ENCODE results near the gene EPB41L3.

Gene EPB41L3

DNA sequence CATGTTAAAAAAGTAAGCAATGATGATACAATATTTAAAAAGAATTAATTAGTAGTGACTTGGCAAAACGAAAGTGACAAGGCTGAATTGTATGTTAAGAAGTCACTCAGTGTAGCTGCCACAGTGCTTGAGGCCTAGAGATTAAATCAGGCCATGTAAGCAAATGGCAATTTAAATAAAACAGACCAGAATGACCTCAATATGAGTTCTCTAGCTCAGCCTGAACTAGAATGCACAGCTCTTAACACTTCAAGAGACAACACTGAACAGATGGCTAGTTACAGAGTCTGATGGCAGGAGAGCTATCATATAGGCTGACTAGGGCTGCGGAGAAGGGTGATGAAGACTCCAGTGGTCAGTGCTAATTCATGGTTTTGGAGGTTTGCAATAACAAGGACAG is 130.3 kb downstream of the EPB41L3 start:
- no peak overlapping the region for H2AFZ ChIP-seq (ENCODE audit: low read depth)
- H3K79me2 ChIP-seq (ENCODE audit: insufficient read depth, low read depth) = no peaks in the 10 kb centered on the region
- H3K27ac ChIP-seq = no peak overlapping the region
- no peaks in the 10 kb centered on the region for H3K4me1 ChIP-seq (ENCODE audit: low read depth, poor library complexity, severe bottlenecking)
- H3K4me3 ChIP-seq (IDR thresholded peaks at IDR 0.05; ENCODE audit: insufficient read depth, low read depth, low read length) = no peak overlapping the region
- H3K36me3 ChIP-seq (ENCODE audit: insufficient read depth) = no peaks in the 10 kb centered on the region
- no peak overlapping the region for H3K9ac ChIP-seq
- no peaks in the 10 kb centered on the region for H4K20me1 ChIP-seq (ENCODE audit: insufficient read depth)
- TF ChIP-seq, protein P1, sequence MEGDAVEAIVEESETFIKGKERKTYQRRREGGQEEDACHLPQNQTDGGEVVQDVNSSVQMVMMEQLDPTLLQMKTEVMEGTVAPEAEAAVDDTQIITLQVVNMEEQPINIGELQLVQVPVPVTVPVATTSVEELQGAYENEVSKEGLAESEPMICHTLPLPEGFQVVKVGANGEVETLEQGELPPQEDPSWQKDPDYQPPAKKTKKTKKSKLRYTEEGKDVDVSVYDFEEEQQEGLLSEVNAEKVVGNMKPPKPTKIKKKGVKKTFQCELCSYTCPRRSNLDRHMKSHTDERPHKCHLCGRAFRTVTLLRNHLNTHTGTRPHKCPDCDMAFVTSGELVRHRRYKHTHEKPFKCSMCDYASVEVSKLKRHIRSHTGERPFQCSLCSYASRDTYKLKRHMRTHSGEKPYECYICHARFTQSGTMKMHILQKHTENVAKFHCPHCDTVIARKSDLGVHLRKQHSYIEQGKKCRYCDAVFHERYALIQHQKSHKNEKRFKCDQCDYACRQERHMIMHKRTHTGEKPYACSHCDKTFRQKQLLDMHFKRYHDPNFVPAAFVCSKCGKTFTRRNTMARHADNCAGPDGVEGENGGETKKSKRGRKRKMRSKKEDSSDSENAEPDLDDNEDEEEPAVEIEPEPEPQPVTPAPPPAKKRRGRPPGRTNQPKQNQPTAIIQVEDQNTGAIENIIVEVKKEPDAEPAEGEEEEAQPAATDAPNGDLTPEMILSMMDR (conservative IDR thresholded peaks at IDR 0.05; ENCODE audit: low read depth, low read length) = no peak
- no peak overlapping the region for H3K4me2 ChIP-seq
- no peaks in the 10 kb centered on the region for H3K27me3 ChIP-seq (ENCODE audit: insufficient read depth, low read depth)

DNA sequence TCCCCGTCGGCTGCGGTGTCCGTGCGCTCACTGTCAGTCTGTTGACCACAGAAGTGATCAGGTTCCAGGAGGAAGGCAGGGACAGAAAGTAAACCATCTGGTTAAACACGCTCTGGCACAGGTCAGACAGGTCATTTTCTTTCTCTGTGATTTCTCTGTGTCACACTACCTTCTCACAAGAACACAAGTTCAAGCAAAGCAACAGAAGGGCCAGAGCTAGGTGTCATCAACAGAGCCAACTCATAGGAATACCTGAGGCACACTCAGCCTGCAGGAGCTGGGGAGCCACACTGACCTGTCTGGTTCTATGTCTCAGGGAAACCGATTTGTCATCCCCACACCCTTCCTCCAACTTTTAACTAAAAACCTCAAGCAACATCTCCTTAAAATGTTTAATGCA is 133.2 kb downstream of the EPB41L3 start:
- Histone ChIP-seq H3K4me1 (ENCODE audit: low read depth, poor library complexity, severe bottlenecking) (no peaks in the 10 kb centered on the region), H4K20me1 (ENCODE audit: insufficient read depth) (no peaks in the 10 kb centered on the region), H3K27ac (no peak overlapping the region), H3K27me3 (ENCODE audit: insufficient read depth, low read depth) (no peaks in the 10 kb centered on the region), H2AFZ (ENCODE audit: low read depth) (no peak overlapping the region), H3K36me3 (ENCODE audit: insufficient read depth) (no peaks in the 10 kb centered on the region), H3K9ac (no peak overlapping the region), H3K79me2 (ENCODE audit: insufficient read depth, low read depth) (no peaks in the 10 kb centered on the region), H3K4me2 (no peak overlapping the region), H3K4me3 (IDR thresholded peaks at IDR 0.05; ENCODE audit: insufficient read depth, low read depth, low read length) (no peak overlapping the region)
- TF ChIP-seq, protein P1 (conservative IDR thresholded peaks at IDR 0.05; ENCODE audit: low read depth, low read length) = no peak

DNA sequence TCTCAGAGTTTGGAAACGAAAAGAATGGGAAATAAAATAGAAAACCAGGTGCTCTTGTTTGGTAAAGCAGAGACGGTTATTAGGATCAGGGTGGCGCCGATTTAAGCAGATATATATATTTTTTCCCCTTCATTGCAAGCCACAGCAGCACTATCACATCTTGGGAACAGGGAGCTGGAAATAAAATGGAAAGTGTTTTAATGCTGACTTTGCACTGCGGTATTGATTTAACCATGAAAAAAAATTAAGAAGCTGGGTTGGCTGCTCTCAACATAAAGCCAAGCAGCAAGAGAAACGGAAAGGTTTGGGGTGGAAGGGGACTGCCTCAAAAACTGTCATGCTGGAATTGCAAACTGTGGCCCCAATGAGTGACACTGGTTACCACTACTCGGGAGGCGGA is 145.5 kb downstream of the EPB41L3 start:
- no peak overlapping the region for H3K27ac ChIP-seq
- H2AFZ ChIP-seq (ENCODE audit: low read depth) = no peak overlapping the region
- H3K9ac ChIP-seq = no peak overlapping the region
- no peaks in the 10 kb centered on the region for H3K79me2 ChIP-seq (ENCODE audit: insufficient read depth, low read depth)
- no peak overlapping the region for H3K4me2 ChIP-seq
- no peaks in the 10 kb centered on the region for H3K4me1 ChIP-seq (ENCODE audit: low read depth, poor library complexity, severe bottlenecking)
- H4K20me1 ChIP-seq (ENCODE audit: insufficient read depth) = no peaks in the 10 kb centered on the region
- no peaks in the 10 kb centered on the region for H3K27me3 ChIP-seq (ENCODE audit: insufficient read depth, low read depth)
- no peaks in the 10 kb centered on the region for H3K36me3 ChIP-seq (ENCODE audit: insufficient read depth)
- TF ChIP-seq, protein P1 (conservative IDR thresholded peaks at IDR 0.05; ENCODE audit: low read depth, low read length) = no peak
- H3K4me3 ChIP-seq (IDR thresholded peaks at IDR 0.05; ENCODE audit: insufficient read depth, low read depth, low read length) = no peak overlapping the region

DNA sequence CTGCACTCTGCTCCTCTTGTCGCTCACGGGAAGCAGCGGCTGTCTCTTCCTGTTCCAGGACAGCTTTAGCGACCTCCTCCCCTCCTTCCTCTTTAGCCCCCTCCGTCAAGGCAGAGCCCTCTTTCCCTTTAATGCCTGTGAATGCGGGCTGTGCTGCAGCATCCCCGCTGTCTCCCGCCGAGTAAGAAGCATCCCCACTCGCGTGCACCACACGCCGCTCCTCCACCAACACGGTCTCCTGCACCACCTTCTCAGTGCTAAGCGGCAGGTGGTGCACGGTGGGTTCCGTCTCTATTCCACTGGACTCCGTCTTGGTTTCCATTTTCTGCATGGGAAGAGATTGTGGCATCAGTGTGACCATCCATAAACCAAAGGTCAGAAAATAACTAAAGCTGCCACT is 146.7 kb downstream of the EPB41L3 start:
- Histone ChIP-seq H3K4me1 (ENCODE audit: low read depth, poor library complexity, severe bottlenecking) (no peaks in the 10 kb centered on the region), H3K27me3 (ENCODE audit: insufficient read depth, low read depth) (no peaks in the 10 kb centered on the region), H4K20me1 (ENCODE audit: insufficient read depth) (no peaks in the 10 kb centered on the region), H3K27ac (no peak overlapping the region), H3K36me3 (ENCODE audit: insufficient read depth) (no peaks in the 10 kb centered on the region), H3K4me3 (IDR thresholded peaks at IDR 0.05; ENCODE audit: insufficient read depth, low read depth, low read length) (no peak overlapping the region), H2AFZ (ENCODE audit: low read depth) (no peak overlapping the region), H3K9ac (no peak overlapping the region), H3K79me2 (ENCODE audit: insufficient read depth, low read depth) (no peaks in the 10 kb centered on the region), H3K4me2 (no peak overlapping the region)
- TF ChIP-seq, protein P1 (conservative IDR thresholded peaks at IDR 0.05; ENCODE audit: low read depth, low read length) = no peak
